Retina (tissue), 1 donor: Measurements from ENCODE around the gene LMX1A.

ENCODE experiments used
- DNase-seq: peaks from one replicate; pipeline ENCODE4 v3.0.0-alpha.2; 2016

LMX1A gene

GRCh38 chr1:165316153-165316772 is 40.3 kb downstream of the LMX1A start:
- no peak for DNase-seq

DNA sequence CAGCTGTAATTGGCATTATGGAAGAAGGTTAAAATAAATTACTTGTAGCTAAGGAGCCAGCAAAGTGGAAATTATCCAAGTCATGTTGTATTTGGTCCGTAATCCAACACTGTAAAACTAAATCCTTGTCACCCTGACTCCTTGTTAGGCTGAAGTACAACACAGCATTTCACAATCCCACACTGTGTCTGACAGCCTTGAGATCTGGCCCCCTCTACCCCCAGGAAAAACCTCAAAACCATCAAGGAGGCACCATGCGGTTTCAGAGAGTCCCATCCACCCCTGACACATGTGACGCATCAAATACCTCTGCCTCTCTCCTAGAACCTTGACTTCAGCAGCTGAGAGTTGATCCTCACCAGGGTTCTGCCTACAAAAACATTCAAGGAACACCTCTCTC is 41.0 kb downstream of the LMX1A start:
- no peak for DNase-seq

DNA sequence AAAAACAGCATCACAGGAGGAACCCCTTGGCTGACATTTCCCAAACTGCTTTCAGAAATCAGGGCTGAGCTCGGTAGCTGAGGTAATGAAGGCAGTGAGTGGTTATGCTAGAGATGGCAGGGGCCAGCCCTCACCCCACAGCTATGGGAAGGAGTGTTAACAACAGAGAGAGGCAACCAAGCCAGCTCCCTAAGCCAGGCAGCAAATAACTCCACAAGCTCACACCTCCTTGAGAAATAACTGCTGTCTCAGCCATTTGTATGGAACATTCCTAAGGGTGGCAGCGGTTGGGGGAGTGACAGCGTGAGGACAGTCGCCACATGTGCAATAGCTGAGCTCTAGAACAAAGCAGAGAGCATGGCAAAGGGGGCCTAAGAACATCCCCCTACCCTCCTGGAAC is 42.6 kb downstream of the LMX1A start:
- DNase-seq, result no peak

DNA sequence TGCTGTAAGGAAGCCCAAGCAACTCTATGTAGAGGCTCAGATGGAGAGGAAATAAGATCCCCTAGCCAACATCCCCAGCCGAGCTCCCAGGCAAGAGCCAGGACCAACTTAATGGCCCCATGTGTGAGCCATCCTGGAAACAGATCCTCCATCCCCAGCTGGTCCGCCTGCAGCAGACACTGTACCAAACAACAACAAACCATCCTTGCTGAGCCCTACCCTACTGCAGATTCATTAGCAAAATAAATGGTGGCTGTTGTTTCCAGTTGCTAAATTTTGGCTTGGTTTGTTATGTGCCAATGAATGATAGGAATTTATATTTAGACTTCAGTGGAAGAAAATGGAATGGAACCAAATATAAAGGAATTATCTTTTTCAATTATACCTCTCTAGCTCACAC is 43.9 kb downstream of the LMX1A start:
- no peak for DNase-seq

- DNase-seq, result no peak
These were observed 49.7 kb downstream of the LMX1A start for GRCh38 chr1:165306543-165307434.

- no peak for DNase-seq
These were observed 53.1 kb downstream of the LMX1A start for GRCh38 chr1:165303386-165303785.

- DNase-seq, result no peak
These were observed 56.1 kb downstream of the LMX1A start for GRCh38 chr1:165300400-165300903.

- no peak for DNase-seq
These were observed 58.2 kb downstream of the LMX1A start for GRCh38 chr1:165298203-165298820.

DNA sequence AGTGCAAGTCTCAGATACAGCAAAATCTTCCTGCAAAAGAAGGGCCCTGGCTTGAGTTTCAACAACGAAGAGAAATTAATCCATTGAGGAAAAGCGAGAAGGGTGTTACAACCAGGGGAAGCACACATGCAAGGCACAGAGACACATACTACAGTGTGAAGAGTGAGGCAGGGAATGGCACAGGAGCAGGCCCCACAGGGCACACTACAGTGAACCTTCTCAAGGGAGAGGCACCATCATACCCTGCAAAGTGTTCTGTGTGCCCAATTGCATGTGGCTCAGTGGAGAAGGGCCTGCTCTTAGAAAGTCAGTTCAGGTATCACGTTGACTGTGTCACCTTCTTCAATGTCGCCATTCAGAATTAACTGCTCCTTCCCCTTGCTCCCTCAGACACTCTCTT is 60.3 kb downstream of the LMX1A start:
- no peak for DNase-seq

DNA sequence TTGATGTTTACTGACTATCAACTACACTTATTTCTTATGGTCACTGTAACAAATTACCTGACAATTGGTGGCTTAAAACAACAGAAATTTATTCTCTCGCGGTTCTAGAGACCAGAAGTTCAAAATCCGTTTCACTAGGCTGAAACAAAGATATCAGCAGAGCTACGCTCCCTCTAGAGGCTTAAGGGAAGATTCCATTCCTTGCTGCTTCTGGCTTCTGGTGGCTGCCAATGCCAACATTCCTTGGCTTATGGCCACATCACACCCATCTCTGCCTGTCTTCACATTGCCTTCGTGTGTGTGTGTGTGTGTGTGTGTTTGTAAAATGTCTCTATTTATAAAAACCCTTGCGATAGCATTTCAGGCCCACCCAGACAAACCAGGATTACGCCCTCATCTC is 66.4 kb downstream of the LMX1A start:
- DNase-seq, result no peak

DNA sequence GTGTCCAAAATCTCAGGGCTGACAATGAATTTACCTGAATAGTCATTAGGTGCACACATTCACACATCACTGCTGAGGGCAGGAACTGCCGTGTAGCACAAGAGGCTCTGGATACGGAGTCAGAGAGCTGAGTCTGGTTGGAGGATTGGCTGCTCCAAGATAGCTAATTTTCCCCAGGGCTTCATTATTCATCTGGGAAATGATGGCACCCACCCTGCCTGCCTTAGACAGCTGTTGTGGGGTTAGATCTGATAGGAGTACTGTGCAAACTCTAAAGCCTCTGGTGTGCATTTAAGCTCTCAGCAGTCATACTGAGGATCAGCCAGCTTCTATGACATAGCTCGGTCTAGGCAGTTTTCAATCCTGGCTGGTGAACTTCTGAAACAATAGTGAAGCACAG is 67.0 kb downstream of the LMX1A start:
- no peak for DNase-seq

GRCh38 chr1:165288350-165289120 is 68.0 kb downstream of the LMX1A start:
- peak; percentile 72 for DNase-seq

DNA sequence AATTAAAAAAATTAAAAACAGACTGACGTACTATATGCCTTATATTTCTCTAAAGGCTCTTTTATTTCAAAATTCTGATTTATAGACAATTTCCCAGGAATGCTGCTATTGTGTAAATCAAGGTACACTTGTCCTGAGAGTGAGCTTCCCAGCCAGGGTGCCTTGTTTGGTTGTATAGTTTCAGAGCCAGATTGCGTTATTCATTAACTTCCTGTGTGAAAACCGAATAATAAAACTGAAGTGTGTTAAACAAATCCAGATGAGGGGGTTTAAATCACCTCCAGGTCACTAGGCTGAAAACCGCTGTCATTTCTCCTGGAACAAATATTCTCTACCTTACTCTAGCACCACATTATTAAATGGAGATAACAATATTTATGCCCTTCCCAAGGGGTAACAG is 68.7 kb downstream of the LMX1A start:
- no peak for DNase-seq

GRCh38 chr1:165287329-165287728 is 69.2 kb downstream of the LMX1A start:
- DNase-seq, result no peak

- no peak for DNase-seq
These were observed 72.1 kb downstream of the LMX1A start for GRCh38 chr1:165284454-165284853.

DNA sequence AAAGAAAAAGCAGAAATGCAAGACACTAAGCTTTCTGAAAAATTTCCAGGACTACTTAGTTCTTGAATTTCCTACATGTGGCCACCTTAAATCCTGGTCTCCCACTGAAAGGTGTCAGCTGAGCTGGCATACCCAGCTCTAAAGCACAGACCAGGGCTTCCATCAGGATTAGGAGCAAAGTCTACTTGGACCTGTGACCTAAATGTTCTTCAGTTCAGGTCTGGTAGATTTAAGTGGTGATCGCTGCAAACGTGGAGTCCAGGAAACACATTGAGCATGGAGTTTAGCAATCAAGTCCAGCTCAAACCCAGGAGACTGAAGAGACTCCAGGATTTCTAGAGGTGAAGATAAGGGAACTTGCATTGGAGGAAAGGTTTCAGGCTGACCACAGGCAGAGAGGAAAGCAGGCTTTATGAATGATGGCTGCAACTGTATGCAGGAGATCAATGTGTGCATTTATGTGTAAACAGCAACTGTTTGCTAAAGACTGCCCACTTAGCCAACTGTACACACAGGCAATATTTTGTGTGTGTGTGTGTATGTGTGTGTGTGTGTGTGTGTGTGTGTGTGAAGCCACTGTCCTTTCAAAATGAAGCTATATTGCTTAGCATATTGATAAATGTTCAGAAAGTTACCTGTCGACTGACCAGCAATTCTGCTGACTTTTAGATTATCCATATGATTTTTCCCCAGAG is 75.2 kb downstream of the LMX1A start:
- DNase-seq, result no peak

DNA sequence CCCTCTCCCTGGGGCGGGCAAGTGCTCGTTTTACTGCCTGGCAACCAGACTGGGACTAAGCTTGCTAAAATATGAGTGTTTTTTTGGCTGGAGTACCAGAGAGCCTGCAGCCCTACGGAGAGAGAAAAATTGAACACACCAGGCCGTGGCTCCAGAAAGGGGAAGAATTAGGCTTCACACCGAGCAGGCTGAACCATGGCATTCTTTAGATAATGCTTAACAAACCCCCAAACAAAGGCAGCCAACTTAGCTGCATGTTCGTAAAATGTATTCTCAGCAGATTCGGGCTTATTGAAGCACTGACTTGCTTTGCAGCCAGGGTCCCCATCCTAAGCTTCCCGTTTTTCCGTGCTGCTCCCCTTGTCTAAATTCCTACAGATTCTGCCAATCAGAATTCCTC is 76.6 kb downstream of the LMX1A start:
- DNase-seq, result no peak

GRCh38 chr1:165276314-165276713 is 80.2 kb downstream of the LMX1A start:
- no peak for DNase-seq

DNA sequence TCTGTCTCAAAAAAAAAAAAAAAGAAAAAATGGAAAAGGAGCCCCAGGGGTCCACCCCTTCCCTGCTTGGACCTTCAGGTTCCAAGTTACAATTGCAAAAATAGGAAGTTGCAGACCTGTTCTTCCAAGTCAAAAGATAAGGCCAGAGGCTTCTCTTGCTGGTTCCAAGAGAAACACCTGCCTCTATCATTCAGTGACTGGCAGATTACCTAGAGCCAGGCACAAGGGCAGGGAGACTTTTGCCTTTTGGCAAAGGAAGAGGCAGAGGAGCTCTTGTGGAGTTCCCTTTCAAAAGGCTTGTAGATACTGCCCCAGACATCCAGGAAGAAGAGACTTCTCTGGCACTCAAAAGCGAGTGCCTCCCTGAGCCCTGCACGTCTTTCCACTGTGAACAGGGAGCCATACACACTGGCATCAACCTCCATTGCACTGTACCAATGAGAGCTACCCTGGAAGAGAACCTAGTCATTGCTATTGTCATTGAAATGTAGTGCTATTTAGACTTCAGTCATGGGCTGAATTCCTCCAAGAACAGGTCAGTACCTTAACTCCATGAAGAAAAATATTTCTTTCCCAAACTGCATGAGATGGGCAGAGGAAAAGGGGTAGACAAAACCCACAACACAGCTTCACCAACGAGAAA is 91.2 kb downstream of the LMX1A start:
- no peak for DNase-seq

DNA sequence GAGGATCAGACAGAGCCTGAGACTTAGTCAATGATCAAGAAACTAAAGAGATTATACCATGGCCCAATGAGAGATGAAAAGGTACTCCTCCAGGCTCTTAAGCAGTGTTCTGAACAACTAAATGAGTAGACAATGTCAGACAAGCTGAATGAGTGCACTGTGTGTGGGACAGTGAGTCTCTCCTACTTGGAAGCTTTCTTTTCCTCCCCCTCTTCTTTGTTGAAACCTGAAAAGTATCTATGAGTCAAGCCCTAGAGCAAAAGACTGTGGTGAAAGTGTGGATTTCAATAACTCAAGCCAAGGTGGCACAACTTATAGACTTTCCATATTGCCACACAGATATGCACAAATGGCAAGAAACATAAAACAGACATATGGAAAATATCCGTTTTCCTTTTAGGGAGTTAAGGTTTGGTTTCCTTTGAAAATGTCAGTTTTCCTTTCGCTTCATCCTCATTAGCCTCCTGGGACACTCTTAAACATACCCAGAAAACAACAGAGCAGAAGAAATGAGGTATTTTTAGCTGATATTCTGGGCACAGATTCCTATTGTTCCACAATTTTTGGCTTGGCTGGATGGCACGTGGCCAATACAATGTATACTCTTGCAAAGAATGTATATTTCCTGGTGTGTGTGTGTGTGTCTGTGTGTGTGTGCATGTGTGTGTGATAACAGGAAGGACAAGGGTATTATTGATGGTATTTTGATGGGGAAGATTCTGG is 96.6 kb downstream of the LMX1A start:
- no peak for DNase-seq

- no peak for DNase-seq
These were observed 97.3 kb downstream of the LMX1A start for GRCh38 chr1:165259236-165259635.
